Mucosa of descending colon (tissue), 3 donors: ENCODE results near the gene SLC1A1. TPM values are rescaled to one million over a fixed set of nuclear protein-coding genes. Genes with fewer than 3 reads are reported as not detected.

Experiments used
- ATAC-seq: fragments of 200-7000 bp; cut with Tn5 transposase; one replicate; pipeline ENCODE4 v1.9.1; 2020; ENCODE audit warnings: mild to moderate bottlenecking, moderate library complexity
- DNase-seq, 3 donors: peaks; one replicate each; pipeline ENCODE4 v3.0.0-alpha.2; 2020
- H3K36me3 ChIP-seq: fragments of 200-600 bp; one replicate; pipeline ENCODE4 v1.8.0; 2021; ENCODE audit warnings: low read depth, mild to moderate bottlenecking
- H3K4me1 ChIP-seq: fragments of 200-600 bp; one replicate; pipeline ENCODE4 v1.8.0; 2021; ENCODE audit warnings: low read depth, mild to moderate bottlenecking
- H3K4me3 ChIP-seq: fragments of 200-600 bp; one replicate; pipeline ENCODE4 v1.8.0; 2021; ENCODE audit warnings: mild to moderate bottlenecking
- H3K9me3 ChIP-seq: fragments of 200-600 bp; one replicate; pipeline ENCODE4 v1.8.0; 2021; ENCODE audit warnings: mild to moderate bottlenecking
- intact Hi-C, 2 donors: fragments of 100-400 bp; cut with DNase I in 1 of 2; cut with micrococcal nuclease in 1 of 2; formaldehyde crosslinking; loops; one replicate each; pipeline versions ENCODE4 v1.11.0 to v1.11.1; 2022; cut with DNase I, micrococcal nuclease
- total RNA-seq, 3 donors: library from RNA; stranded (reverse); fragmentation: NEBNext Ultra II Directional in 2 of 3; extraction: Animal tissue kit (Norgen Biotek cat#: 25700) in 2 of 3; gene quantifications; one replicate each; pipeline versions ENCODE4 v1.2.1 to v1.2.4, GENCODE V29; 2021 to 2023
- TF ChIP-seq, protein P1 (sequence below): fragments of 200-600 bp; IDR thresholded peaks from one replicate; pipeline ENCODE4 v1.8.0; 2022; ENCODE audit warnings: antibody characterized with exemption, mild to moderate bottlenecking
- donor health status: DM: no; HTN: no; CAD: no; lungs with moderate emphysema.
- donor health status: DM: no; HTN: no; CAD: no.
- donor health status: DM: no; HTN: yes; CAD: no.

Gene SLC1A1
- total RNA-seq, 3 donors from 2014 or later: 16.8 to 44.8 (median 37.0) TPM

DNA sequence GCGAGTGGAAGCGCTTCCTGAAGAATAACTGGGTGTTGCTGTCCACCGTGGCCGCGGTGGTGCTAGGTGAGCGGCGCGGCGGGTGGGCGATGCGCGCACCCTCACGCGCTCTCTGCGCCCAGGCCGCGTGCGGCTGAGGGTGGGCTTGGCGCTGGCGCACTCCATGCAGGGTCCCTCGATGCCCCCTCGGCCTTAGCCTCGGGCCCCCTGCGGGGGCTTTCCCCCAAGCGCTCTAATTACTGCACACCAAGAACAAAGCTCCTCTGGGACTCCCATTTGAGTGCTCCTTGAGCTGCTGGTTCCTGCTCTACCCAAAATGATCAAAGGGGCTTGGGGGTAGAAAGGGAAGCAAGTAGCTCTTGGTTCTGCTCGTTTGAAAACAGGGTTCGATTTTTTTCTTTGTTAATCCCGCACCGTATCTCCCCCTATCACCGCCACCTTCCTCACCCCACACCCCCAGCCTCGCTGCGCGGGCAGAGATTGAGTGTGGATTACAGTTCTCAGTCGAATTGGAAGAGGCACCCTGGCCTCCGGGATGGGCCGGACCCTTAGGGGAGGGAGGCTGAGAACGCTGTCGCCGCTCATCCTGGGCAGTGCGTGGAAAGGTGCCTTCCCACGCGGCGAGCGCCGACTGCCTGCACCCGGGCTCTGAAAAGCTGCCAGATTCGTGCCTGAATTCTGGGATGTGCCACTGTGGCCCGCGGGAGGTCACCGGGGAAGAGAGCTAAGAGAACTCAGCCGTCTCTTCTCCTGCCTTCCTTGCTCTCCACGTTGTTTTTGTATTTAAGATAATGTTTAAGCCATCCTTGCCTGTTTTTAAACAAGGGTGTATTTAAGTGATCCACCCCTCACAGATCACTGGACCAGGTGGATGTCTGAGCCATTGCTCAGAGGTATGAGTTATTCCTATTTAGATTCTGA lies 697 bp downstream of the SLC1A1 start:
- H3K4me1 ChIP-seq: peaks cover 14% of the 10 kb centered on the region
- H3K36me3 ChIP-seq: no peaks in the 10 kb centered on the region
- H3K9me3 ChIP-seq: no peaks in the 10 kb centered on the region
- ATAC-seq (peak; percentile 0), DNase-seq (peak in 2 of 3 donors; percentile 5 to 46)
- peak overlapping the region; percentile 29 for H3K4me3 ChIP-seq
- TF ChIP-seq, protein P1, sequence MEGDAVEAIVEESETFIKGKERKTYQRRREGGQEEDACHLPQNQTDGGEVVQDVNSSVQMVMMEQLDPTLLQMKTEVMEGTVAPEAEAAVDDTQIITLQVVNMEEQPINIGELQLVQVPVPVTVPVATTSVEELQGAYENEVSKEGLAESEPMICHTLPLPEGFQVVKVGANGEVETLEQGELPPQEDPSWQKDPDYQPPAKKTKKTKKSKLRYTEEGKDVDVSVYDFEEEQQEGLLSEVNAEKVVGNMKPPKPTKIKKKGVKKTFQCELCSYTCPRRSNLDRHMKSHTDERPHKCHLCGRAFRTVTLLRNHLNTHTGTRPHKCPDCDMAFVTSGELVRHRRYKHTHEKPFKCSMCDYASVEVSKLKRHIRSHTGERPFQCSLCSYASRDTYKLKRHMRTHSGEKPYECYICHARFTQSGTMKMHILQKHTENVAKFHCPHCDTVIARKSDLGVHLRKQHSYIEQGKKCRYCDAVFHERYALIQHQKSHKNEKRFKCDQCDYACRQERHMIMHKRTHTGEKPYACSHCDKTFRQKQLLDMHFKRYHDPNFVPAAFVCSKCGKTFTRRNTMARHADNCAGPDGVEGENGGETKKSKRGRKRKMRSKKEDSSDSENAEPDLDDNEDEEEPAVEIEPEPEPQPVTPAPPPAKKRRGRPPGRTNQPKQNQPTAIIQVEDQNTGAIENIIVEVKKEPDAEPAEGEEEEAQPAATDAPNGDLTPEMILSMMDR: no peak
- intact Hi-C loops: no loop called here

DNA sequence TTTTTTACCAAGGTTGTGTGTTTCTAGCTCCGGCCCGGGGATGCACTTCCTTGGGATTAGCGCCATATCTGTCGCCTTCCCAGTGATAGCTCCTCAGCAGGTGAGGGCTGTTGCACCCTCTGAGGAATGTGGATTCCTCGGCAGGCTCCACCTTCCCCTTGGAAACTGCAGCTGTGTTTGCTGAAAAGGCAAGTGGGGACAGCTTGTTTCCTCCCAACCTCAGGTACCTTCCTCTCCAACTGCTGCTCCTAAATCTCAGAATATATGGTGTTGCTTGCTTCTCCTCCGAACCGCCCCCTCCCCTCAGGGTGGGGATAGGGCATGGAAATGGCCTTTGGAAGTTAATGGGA lies 1.3 kb downstream of the SLC1A1 start:
- peak; percentile 42 for ATAC-seq
- intact Hi-C loops: no loop called here
- Histone ChIP-seq H3K4me1 (peaks cover 14% of the 10 kb centered on the region), H3K4me3 (no peak overlapping the region), H3K36me3 (no peaks in the 10 kb centered on the region), H3K9me3 (no peaks in the 10 kb centered on the region)
- TF ChIP-seq, protein P1: no peak
- DNase-seq: peak in 2 of 3 donors; percentile 16 to 34

DNA sequence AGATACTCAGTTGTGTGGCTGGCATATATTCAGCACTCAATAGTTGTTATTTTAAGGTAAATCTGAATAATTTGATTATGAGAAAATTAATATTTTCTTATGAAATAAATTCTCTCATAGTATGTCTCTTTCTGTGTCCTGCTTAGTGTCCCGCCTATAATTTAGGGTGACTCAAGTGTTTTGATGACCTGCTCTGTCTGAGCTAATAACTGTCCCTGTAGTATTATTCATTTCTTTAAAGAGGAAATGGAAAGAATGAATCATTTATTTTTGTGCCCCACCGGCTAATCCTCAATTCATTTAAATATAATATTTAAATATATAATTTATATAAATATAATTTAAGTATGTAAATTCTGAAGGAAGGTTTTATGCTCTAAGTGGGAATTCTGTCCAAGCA lies 4.1 kb downstream of the SLC1A1 start:
- no peaks in the 10 kb centered on the region for H3K36me3 ChIP-seq
- no peak overlapping the region for H3K4me3 ChIP-seq
- TF ChIP-seq, protein P1: no peak
- peaks cover 21% of the 10 kb centered on the region for H3K4me1 ChIP-seq
- no peak for DNase-seq
- intact Hi-C loops: no loop called here
- H3K9me3 ChIP-seq: no peaks in the 10 kb centered on the region
- no peak for ATAC-seq

DNA sequence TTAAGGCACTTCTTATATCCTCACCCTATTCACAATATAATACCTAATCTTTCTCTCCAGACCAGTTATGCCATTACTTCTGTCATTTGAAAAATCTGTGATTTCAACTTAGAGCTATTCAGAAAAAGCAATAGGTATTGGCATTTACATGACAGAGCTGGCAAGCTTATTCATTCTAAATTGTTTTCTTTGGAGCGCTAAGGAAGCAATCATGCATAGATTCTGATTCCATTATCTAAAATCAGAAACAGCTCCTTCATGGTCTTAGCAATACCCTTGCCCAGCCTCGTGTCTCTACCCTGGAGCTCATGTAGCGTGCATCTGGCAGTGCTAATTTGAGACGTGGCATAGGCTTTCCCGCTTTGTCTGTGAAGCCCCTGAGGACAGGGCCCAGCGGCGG lies 4.5 kb downstream of the SLC1A1 start:
- intact Hi-C loops: no loop called here
- Histone ChIP-seq H3K4me1 (peaks cover 21% of the 10 kb centered on the region), H3K9me3 (no peaks in the 10 kb centered on the region), H3K4me3 (no peak overlapping the region), H3K36me3 (no peaks in the 10 kb centered on the region)
- TF ChIP-seq, protein P1: no peak
- ATAC-seq (no peak), DNase-seq (no peak)

DNA sequence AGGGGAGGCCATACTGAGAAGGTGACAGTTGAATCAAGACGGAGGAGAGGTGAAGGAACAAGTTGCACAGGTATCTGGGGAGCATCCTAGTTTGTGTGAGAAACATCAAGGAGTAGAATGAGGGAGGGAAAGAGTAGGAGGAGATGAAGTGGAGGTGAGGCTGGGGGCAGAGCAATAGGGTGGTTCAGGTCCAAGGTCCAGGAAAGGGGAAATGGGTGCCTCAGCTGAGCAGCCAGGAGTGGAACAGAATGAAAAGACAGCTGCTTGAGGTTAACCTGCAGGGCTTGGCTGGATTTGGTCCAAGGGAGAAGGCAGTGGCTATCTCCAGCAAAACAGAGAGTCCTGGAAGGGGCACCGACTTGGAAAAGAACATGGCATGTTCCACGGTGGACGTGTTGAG lies 5.3 kb downstream of the SLC1A1 start:
- TF ChIP-seq, protein P1: no peak
- no peaks in the 10 kb centered on the region for H3K9me3 ChIP-seq
- H3K4me3 ChIP-seq: no peak overlapping the region
- intact Hi-C loops: no loop called here
- H3K4me1 ChIP-seq: peaks cover 21% of the 10 kb centered on the region
- H3K36me3 ChIP-seq: no peaks in the 10 kb centered on the region
- DNase-seq: no peak
- ATAC-seq: no peak
